H54 (cell line): Measurements from ENCODE around the gene SLC36A1.
"Not testable (repeated sequence)": the region's sequence is repeated elsewhere in the genome, so short reads cannot be mapped to it uniquely, and the experiment has no call there.

Experiments
- DNase-seq: peaks from one replicate; pipeline ENCODE4 v3.0.0; 2011; ENCODE audit warnings: low spot score, mixed read lengths; ENCODE audit not compliant: insufficient read length
- FAIRE-seq: peaks from 3 replicates; lab custom pipeline; 2011; peaks lifted over from hg19 to GRCh38; lab: Jason Lieb, UNC
- POLR2A ChIP-seq: IDR thresholded peaks from 2 replicates; pipeline ENCODE4 v1.6.1; 2011; ENCODE audit warnings: low read depth, mild to moderate bottlenecking, low read length

SLC36A1 gene

DNA sequence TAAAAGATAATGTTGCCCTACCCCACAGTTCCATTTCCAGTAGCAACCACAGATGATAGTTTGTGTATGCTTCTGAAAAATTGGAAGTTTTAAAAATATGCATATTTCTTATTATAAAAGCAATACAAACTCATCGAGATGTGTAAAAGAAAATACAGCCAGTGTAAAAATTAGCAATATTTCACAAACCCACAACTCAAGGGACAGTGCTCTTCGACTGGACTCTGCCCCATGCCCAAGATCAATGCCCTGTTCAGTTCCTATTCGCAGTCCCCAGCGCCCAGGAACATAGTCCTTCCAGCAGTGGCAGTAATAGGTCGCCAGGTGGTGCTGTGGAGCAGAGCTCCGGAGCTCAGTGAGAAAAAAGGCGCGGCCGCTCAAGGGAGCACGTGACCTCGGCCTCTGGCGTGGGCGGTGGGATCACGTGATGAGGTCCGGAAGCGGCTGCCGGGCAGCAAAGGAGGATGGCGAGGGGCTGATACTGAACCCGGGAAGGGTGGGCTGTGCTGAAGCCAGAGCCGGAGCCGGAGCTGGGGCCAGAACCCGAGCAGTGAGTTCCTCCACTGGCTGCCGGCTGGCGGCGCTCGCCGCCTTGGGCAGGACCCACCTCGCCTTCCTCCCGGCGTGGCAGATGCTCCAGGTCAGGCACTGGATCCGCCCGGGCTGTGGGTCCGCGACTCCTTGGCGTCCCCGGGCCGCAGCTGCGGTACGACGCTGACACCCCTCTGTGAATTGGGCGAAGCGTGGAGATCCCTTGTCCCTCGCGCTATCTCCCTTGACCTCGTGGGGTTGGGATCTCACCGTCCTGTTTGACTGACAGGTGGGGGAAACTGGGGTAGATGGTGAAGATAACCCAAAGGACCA, at the start of gene SLC36A1:
TSS of gene SLC36A1 (plus strand) at position 430 of the 864 bp plus-strand sequence. CDS start 11,190 bp downstream, outside the sequence.
- peak; percentile 70 for TF ChIP-seq POLR2A
- no peak for FAIRE-seq
- peak; percentile 89 for DNase-seq

DNA sequence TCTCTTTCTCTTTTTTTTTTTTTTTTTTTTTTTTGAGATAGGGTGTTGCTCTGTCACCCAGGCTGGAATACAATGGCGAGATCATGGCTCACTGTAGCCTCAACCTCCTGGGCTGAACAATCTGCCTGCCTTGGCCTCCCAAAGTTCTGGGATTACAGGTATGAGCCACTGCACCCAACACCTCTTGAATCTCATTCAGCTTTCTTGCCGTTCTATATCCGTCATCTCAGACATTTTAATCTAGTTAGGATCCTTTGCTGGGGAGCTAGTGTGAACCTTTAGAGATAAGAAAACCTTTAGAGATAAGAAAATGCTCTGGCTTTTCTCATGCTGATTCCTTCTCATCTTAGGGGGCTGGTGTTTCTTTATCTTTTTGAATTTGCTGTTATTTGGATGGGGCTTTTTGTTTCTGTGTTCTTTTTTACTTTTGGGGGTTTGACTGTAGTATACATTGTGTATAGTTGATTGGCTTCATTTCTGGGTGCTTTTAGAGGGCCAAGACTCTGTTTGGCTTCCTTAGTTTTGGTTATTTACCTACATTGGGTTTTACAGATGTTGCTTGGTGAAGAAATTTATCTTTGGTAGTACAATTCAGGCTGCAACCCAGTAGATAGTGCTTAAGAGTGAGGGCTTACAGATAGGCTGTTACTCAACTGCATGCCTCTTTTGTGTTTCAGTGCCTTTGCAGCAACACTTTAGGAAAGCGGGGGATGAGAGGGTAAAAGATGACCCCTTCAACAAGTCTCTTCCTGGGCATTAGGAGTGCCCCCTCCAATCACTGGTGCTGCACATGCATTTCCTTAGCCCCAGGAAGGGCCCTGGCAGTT, 41.9 kb upstream of the SLC36A1 start:
- no peak for TF ChIP-seq POLR2A
- DNase-seq (no peak), FAIRE-seq (no peak)

GRCh38 chr5:151406322-151406947, 41.0 kb upstream of the SLC36A1 start:
- peak; percentile 25 for DNase-seq
- no peak for FAIRE-seq
- TF ChIP-seq POLR2A: no peak

DNA sequence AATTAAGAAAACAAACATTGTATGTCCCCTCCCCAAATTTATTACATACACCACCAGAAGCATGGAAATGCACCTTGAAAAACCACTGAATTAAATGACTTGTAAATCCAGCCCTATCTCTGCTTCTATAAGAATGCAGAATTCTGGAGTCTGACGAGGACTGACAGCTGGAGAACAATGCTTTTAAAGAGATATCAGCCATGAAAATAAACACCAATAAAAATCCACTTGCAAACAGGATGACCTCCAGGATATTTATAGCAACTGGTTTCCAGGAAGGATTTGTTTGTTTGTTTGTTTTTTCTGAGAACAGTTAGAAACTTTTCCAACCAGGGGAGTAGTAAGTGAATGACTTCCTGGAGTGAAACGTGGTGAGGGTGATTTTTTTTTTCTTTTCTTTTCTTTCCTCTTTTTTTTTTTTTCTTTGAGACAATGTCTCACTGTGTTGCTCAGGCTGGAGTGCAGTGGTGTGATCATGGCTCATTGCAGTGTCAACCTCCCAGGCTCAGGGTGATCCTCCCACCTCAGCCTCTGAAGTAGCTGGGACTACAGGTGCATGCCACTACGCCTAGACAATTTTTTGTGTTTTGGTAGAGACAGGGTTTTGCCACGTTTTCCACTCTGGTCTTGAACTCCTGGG, 38.7 kb upstream of the SLC36A1 start:
- no peak for FAIRE-seq
- no peak for DNase-seq
- no peak for TF ChIP-seq POLR2A

GRCh38 chr5:151413800-151414199, 33.6 kb upstream of the SLC36A1 start:
- no peak for TF ChIP-seq POLR2A
- FAIRE-seq (no peak), DNase-seq (no peak)

DNA sequence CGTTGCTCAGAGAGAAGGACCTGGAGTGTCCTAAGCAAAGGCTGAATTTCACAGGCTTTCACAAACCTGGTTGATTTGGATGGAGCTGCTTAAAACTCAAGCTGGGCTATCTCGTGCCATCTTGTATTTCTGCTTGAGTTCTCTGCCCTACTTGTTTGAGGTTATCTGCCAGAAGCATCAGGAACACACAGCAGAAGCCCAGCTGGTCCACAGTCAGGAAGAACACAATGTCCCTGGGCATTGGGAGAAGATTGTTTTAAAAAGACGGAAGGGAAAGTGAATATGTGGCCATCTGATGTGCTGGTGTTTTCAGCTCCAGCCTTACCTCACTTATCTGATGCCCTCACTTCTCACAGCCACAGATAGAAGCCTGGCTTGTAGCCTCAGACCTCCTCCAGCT, 32.9 kb upstream of the SLC36A1 start:
- DNase-seq (no peak), FAIRE-seq (no peak)
- no peak for TF ChIP-seq POLR2A

DNA sequence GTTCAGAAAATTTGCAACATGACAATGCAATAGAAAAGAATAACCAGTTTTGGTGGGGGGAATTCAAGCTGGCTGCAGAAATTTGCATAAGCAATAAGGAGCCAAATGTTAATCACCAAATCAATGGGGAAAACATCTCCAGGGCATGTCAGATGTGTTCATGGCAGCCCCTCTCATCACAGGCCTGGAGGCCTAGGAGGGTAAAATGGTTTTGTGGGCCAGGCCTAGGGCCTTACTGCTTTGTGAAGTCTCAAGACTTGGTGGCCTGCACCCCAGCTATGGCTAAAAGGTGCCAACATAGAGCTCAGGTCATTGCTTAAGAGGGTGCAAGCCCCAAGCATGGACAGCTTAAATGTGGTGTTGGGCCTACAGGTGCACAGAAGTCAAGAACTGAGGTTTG, 29.7 kb upstream of the SLC36A1 start:
- no peak for FAIRE-seq

DNA sequence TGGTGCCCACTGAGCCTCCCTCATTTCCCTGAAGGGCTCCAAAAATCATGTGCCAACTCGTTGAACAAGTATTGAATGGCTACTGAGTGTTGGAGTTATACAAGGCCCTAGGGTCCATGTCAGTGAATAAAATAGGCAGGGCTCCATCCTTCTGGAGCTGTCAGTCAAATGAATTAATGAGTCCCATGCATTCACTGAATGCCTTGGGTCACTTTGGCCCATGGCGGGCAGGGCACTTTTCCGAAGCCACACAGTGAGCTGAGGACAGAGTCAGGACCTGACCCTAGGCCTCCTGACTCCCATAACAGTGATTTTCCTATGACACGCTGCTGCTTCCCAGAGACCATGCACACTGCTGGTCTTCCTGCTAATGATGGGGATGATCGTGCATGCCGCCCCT, 27.3 kb upstream of the SLC36A1 start:
- DNase-seq (no peak), FAIRE-seq (no peak)
- no peak for TF ChIP-seq POLR2A

More for the DNA sequence above, 29.7 kb upstream of the SLC36A1 start:
- TF ChIP-seq POLR2A: no peak
- DNase-seq: no peak

- FAIRE-seq (no peak), DNase-seq (no peak)
- TF ChIP-seq POLR2A: no peak
These were observed 22.4 kb upstream of the SLC36A1 start for GRCh38 chr5:151424892-151425523.

DNA sequence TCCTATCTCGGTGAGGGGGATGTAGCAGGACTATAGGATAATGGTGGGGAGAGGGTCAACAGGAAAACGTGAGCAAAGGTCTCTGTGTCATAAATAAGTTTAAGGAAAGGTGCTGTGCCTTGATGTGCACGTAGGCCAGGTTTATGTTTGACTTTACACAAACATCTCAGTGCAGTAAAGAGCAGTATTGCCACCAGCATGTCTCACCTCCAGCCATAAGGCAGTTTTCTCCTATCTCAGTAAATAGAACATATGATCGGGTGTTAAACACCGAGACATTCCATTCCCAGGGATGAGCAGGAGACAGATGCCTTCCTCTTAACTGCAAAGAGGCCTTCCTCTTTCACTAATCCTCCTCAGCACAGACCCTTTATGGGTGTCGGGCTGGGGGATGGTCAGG, 21.1 kb upstream of the SLC36A1 start:
- DNase-seq, FAIRE-seq: not testable (repeated sequence)

- DNase-seq: no peak
- FAIRE-seq: no peak
- TF ChIP-seq POLR2A: no peak
These were observed 20.1 kb upstream of the SLC36A1 start for GRCh38 chr5:151427258-151427657.

DNA sequence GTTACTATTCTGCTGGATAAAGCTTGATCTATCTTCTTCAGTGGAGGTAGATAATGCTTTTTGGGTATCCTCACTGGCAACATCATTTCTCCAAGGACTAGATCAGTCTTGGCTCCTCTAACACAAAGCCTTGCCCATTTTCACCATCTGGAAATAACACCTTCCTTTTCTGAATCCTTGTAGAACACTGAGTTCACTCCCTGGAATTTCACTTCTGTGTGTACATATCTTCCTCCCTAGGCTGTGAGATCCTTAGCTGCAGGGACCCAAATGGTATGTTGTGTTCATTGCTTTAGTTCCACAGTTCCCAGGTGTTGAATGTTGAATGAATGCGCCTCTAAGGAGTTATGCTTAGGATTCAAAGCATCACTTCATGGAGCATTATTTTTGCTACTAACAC, 16.7 kb upstream of the SLC36A1 start:
- no peak for DNase-seq
- no peak for TF ChIP-seq POLR2A
- no peak for FAIRE-seq

DNA sequence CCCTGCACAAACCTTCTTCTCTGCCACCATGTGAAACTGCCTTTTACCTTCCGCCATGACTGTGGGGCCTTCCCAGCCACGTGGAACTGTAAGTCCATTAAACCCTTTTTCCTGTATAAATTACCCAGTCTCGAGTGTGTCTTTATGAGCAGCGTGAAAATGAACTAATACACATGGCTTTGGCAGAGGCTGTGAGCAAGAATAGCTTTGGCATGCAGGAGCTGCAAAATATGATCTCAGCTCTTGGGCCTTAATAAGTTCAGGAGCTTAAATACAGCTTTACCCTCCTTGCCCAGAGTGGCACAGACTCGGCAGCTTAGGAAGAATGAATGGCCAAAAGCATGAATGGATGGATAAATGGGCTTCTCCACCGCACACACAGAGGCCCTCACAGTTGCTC, 15.7 kb upstream of the SLC36A1 start:
- no peak for TF ChIP-seq POLR2A
- DNase-seq (no peak), FAIRE-seq (no peak)

DNA sequence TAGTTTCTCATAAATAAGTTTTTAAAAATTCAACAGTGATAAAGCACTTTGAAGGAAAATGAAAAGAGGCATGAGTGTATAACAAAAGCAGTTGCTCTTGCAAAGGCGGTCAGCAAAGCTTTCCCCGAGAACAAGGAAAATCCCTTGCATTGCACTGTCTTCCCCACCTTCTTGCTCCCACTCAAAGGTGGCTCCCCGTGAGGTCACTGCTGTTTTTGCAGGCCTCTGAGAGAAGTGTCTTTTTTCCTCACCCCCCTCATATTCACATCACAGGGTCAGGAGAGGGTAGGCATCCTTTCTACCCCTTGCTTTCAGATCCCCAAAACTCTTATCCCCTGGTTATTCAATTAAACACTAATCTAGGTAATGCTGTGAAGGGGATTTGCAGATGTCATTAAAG, 15.2 kb upstream of the SLC36A1 start:
- no peak for TF ChIP-seq POLR2A
- FAIRE-seq (no peak), DNase-seq (no peak)
